Neural cell (in vitro differentiated cells): ENCODE data around the gene GNL3. TPM values are rescaled to one million over a fixed set of nuclear protein-coding genes. Genes with fewer than 3 reads are reported as not detected.

Experiments
- H2AFZ ChIP-seq: fragments of 200-600, 300-800 bp; sonication (generic), shearing (Covaris generic); 2 replicates; pipeline ENCODE4 v1.6.0; 2014; ENCODE audit warnings: low read depth, mild to moderate bottlenecking, antibody characterized with exemption, low read length, moderate library complexity
- H3F3A ChIP-seq: fragments of 200-600 bp; shearing (Covaris generic); 2 replicates; pipeline ENCODE4 v1.6.1; 2016; ENCODE audit warnings: mild to moderate bottlenecking, moderate library complexity, mixed read lengths, antibody characterized with exemption, low read length; ENCODE audit not compliant: insufficient read depth, poor library complexity, severe bottlenecking
- H3K27ac ChIP-seq: fragments of 200-600, 300-800 bp; sonication (generic), shearing (Covaris generic); 2 replicates; pipeline ENCODE4 v1.5.1; 2014; ENCODE audit warnings: mild to moderate bottlenecking, low read length, moderate library complexity
- H3K27me3 ChIP-seq: fragments of 300-800, 200-600 bp; sonication (generic), shearing (Covaris generic); 2 replicates; pipeline ENCODE4 v1.6.0; 2014; ENCODE audit warnings: mild to moderate bottlenecking, low read depth, low read length, moderate library complexity; ENCODE audit not compliant: insufficient read depth
- H3K36me3 ChIP-seq: fragments of 300-800, 200-600 bp; sonication (generic), shearing (Covaris generic); 2 replicates; pipeline ENCODE4 v1.5.1; 2014; ENCODE audit warnings: mild to moderate bottlenecking, antibody characterized with exemption, low read length, moderate library complexity; ENCODE audit not compliant: insufficient read depth
- H3K4me2 ChIP-seq: fragments of 300-800, 200-600 bp; sonication (generic), shearing (Covaris generic); 2 replicates; pipeline ENCODE4 v1.6.0; 2014; ENCODE audit warnings: mild to moderate bottlenecking, low read length
- H3K4me3 ChIP-seq: fragments of 300-800, 200-600 bp; sonication (generic), shearing (Covaris generic); 2 replicates; pipeline ENCODE4 v1.5.1; 2014; ENCODE audit warnings: mild to moderate bottlenecking, low read length, moderate library complexity
- H3K79me2 ChIP-seq: fragments of 200-600 bp; shearing (Covaris generic); replicated peaks from 2 replicates; pipeline ENCODE4 v1.6.0; 2014; ENCODE audit warnings: mild to moderate bottlenecking, low read length, moderate library complexity; ENCODE audit not compliant: insufficient read depth
- H3K9ac ChIP-seq: fragments of 300-800, 200-600 bp; sonication (generic), shearing (Covaris generic); 2 replicates; pipeline ENCODE4 v1.6.1; 2016; ENCODE audit warnings: mild to moderate bottlenecking, low read length, mixed read lengths
- H3K9me2 ChIP-seq: fragments of 200-600 bp; shearing (Covaris generic); 2 replicates; pipeline ENCODE4 v1.6.1; 2016; ENCODE audit warnings: mild to moderate bottlenecking, low read length, mixed read lengths; ENCODE audit not compliant: insufficient read depth
- H3K9me3 ChIP-seq: fragments of 200-600, 300-800 bp; sonication (generic), shearing (Covaris generic); 2 replicates; pipeline ENCODE4 v1.6.1; 2016; ENCODE audit warnings: mild to moderate bottlenecking, mixed run types, low read length, moderate library complexity, mixed read lengths
- H4K20me1 ChIP-seq: fragments of 200-600 bp; shearing (Covaris generic); 2 replicates; pipeline ENCODE4 v1.6.1; 2016; ENCODE audit warnings: mild to moderate bottlenecking, mixed run types; ENCODE audit not compliant: insufficient read depth
- EP300 ChIP-seq: fragments of 450-650 bp; conservative IDR thresholded peaks from 2 replicates; pipeline ENCODE4 v1.6.1; 2014; ENCODE audit warnings: antibody characterized with exemption, mild to moderate bottlenecking, moderate library complexity; ENCODE audit not compliant: poor library complexity, severe bottlenecking
- EZH2 ChIP-seq: fragments of 200-600, 300-800 bp; shearing (Covaris generic), sonication (generic); IDR thresholded peaks from 2 replicates; pipeline ENCODE4 v1.6.1; 2014; ENCODE audit warnings: antibody characterized with exemption, low read length, borderline replicate concordance, mild to moderate bottlenecking; ENCODE audit not compliant: insufficient read depth, poor library complexity, severe bottlenecking
- MXI1 ChIP-seq: fragments of 450-650 bp; conservative IDR thresholded peaks from 2 replicates; pipeline ENCODE4 v1.6.1; 2014; ENCODE audit warnings: antibody characterized with exemption, mild to moderate bottlenecking; ENCODE audit not compliant: poor library complexity, severe bottlenecking
- POLR2AphosphoS5 ChIP-seq: IDR thresholded peaks from 2 replicates; pipeline ENCODE4 v1.6.1; 2012
- RAD21 ChIP-seq: fragments of 450-650 bp; conservative IDR thresholded peaks from 2 replicates; pipeline ENCODE4 v1.6.1; 2014; ENCODE audit warnings: antibody characterized with exemption, mild to moderate bottlenecking, moderate library complexity
- SMC3 ChIP-seq: fragments of 450-650 bp; conservative IDR thresholded peaks from 2 replicates; pipeline ENCODE4 v1.6.1; 2014; ENCODE audit warnings: antibody characterized with exemption, mild to moderate bottlenecking, moderate library complexity; ENCODE audit not compliant: poor library complexity
- TAF1 ChIP-seq: IDR thresholded peaks from 2 replicates; pipeline ENCODE4 v1.6.1; 2012; ENCODE audit warnings: low read depth
- polyA plus RNA-seq: library from polyadenylated mRNA; depleted of rRNA; stranded (reverse); fragments of >200 nt; gene quantifications from 2 replicates; pipeline ENCODE4 v1.2.3, GENCODE V29; 2014
- TF ChIP-seq, protein P1 (sequence below): fragments of 450-650 bp; IDR thresholded peaks from 2 replicates; pipeline ENCODE4 v1.5.1; 2014; ENCODE audit warnings: antibody characterized with exemption, mild to moderate bottlenecking, moderate library complexity; ENCODE audit not compliant: poor library complexity, severe bottlenecking
- TF ChIP-seq, protein P2 (sequence below): IDR thresholded peaks from 2 replicates; pipeline ENCODE4 v1.6.1; 2012; ENCODE audit warnings: borderline replicate concordance

Gene GNL3
- polyA plus RNA-seq, 1 donor from 2014 or later, result 133 TPM

DNA sequence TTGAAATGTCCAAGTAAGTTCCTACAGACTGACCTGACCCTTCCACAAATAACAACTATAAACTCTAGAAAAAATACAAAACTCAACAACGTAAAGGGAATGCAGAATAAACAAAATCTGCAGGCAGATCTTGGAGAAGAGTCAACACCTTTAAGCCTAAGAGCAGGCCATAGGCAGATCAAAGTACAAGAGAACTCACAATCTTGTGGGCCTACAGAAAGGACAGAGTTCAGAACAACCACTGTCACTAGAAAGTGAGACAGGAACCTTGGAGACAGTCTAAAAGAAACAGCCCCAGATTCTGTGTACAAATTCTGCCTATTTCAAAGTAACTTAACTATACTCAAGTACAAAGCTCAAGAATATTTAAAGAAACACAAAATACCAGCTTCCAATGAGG lies 53.9 kb downstream of the GNL3 start:
- TF ChIP-seq EP300 (no peak), TAF1 (no peak)
- TF ChIP-seq, protein P1, sequence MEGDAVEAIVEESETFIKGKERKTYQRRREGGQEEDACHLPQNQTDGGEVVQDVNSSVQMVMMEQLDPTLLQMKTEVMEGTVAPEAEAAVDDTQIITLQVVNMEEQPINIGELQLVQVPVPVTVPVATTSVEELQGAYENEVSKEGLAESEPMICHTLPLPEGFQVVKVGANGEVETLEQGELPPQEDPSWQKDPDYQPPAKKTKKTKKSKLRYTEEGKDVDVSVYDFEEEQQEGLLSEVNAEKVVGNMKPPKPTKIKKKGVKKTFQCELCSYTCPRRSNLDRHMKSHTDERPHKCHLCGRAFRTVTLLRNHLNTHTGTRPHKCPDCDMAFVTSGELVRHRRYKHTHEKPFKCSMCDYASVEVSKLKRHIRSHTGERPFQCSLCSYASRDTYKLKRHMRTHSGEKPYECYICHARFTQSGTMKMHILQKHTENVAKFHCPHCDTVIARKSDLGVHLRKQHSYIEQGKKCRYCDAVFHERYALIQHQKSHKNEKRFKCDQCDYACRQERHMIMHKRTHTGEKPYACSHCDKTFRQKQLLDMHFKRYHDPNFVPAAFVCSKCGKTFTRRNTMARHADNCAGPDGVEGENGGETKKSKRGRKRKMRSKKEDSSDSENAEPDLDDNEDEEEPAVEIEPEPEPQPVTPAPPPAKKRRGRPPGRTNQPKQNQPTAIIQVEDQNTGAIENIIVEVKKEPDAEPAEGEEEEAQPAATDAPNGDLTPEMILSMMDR, result no peak
- no peak overlapping the region for H3K4me2 ChIP-seq
- no peaks in the 10 kb centered on the region for H3F3A ChIP-seq
- H4K20me1 ChIP-seq, result no peaks in the 10 kb centered on the region
- no peaks in the 10 kb centered on the region for H3K79me2 ChIP-seq
- H3K27me3 ChIP-seq, result no peaks in the 10 kb centered on the region
- H3K36me3 ChIP-seq, result peaks cover 5% of the 10 kb centered on the region
- no peak overlapping the region for H3K4me3 ChIP-seq
- no peak overlapping the region for H2AFZ ChIP-seq
- no peak overlapping the region for H3K9ac ChIP-seq
- no peak overlapping the region for H3K27ac ChIP-seq
- no peaks in the 10 kb centered on the region for H3K9me2 ChIP-seq
- H3K9me3 ChIP-seq, result no peaks in the 10 kb centered on the region

DNA sequence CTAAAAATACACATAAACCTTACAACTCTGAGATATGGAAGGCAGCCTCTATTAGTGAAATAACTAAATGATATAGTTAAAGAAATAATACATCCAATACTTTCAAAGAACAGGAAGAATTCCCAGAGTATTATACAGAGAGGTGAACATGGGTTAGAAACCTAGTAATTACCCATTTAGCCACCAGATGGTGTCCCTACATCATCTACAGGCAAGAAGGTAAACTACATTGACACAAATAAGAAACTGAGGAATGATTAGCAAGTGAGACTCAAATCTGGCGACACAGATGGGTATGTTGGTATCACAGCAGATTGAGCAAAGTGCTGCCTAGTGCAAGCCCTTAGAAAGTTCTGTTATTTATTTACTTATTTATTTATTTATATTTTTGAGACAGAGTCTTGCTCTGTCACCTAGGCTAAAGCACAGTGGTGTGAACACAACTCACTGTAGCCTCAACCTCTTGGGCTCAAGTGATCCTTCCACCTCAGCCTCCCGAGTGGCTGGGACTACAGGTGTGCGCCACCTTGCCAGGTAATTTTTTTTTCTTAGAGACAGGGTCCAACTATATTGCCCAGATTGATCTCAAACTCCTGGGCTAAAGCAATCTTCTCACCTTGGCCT lies 56.7 kb downstream of the GNL3 start:
- H3K9me3 ChIP-seq, result no peaks in the 10 kb centered on the region
- TF ChIP-seq EP300, result no peak
- no peak for TF ChIP-seq POLR2AphosphoS5
- TF ChIP-seq, protein P1, result peak; percentile 64
- no peak for TF ChIP-seq MXI1
- no peak for TF ChIP-seq TAF1
- peak; percentile 65 for TF ChIP-seq RAD21
- TF ChIP-seq SMC3, result peak; percentile 64
- TF ChIP-seq EZH2, result no peak
- TF ChIP-seq, protein P2, sequence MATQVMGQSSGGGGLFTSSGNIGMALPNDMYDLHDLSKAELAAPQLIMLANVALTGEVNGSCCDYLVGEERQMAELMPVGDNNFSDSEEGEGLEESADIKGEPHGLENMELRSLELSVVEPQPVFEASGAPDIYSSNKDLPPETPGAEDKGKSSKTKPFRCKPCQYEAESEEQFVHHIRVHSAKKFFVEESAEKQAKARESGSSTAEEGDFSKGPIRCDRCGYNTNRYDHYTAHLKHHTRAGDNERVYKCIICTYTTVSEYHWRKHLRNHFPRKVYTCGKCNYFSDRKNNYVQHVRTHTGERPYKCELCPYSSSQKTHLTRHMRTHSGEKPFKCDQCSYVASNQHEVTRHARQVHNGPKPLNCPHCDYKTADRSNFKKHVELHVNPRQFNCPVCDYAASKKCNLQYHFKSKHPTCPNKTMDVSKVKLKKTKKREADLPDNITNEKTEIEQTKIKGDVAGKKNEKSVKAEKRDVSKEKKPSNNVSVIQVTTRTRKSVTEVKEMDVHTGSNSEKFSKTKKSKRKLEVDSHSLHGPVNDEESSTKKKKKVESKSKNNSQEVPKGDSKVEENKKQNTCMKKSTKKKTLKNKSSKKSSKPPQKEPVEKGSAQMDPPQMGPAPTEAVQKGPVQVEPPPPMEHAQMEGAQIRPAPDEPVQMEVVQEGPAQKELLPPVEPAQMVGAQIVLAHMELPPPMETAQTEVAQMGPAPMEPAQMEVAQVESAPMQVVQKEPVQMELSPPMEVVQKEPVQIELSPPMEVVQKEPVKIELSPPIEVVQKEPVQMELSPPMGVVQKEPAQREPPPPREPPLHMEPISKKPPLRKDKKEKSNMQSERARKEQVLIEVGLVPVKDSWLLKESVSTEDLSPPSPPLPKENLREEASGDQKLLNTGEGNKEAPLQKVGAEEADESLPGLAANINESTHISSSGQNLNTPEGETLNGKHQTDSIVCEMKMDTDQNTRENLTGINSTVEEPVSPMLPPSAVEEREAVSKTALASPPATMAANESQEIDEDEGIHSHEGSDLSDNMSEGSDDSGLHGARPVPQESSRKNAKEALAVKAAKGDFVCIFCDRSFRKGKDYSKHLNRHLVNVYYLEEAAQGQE, result no peak
- H3K36me3 ChIP-seq, result peaks cover 8% of the 10 kb centered on the region
- H3K79me2 ChIP-seq, result no peaks in the 10 kb centered on the region
- H3K9ac ChIP-seq, result no peak overlapping the region
- no peak overlapping the region for H2AFZ ChIP-seq
- no peaks in the 10 kb centered on the region for H3F3A ChIP-seq
- H3K4me3 ChIP-seq, result no peak overlapping the region
- H4K20me1 ChIP-seq, result no peaks in the 10 kb centered on the region
- H3K9me2 ChIP-seq, result no peaks in the 10 kb centered on the region
- H3K4me2 ChIP-seq, result no peak overlapping the region
- no peaks in the 10 kb centered on the region for H3K27me3 ChIP-seq
- no peak overlapping the region for H3K27ac ChIP-seq
